HG02981 (cell line): ENCODE measurements around the gene ANKRD18B.
"Not testable (repeated sequence)": the region's sequence is repeated elsewhere in the genome, so short reads cannot be mapped to it uniquely, and the experiment has no call there.

ENCODE experiments used
- ATAC-seq: cut with Tn5 transposase; IDR thresholded peaks from one replicate; pipeline ENCODE4 v1.9.1; 2021; ENCODE audit warnings: mild to moderate bottlenecking, moderate library complexity; ENCODE audit not compliant: unreplicated experiment

Gene ANKRD18B

GRCh38 chr9:33604936-33605335, 80.9 kb downstream of the ANKRD18B start:
- not testable (repeated sequence) for ATAC-seq

- ATAC-seq = no peak
These were observed 87.3 kb downstream of the ANKRD18B start for GRCh38 chr9:33611358-33611757.

GRCh38 chr9:33612410-33612809, 88.4 kb downstream of the ANKRD18B start:
- not testable (repeated sequence) for ATAC-seq

- no peak for ATAC-seq
These were observed 90.1 kb downstream of the ANKRD18B start for GRCh38 chr9:33614001-33614687.

- ATAC-seq = not testable (repeated sequence)
These were observed 94.3 kb downstream of the ANKRD18B start for GRCh38 chr9:33618370-33618769.

- no peak for ATAC-seq
These were observed 95.8 kb downstream of the ANKRD18B start for GRCh38 chr9:33619666-33620404.

- ATAC-seq = no peak
These were observed 96.8 kb downstream of the ANKRD18B start for GRCh38 chr9:33620738-33621439.
